ENCODE measurements around the gene PRPH. TPM values are rescaled to one million over a fixed set of nuclear protein-coding genes. Genes with fewer than 3 reads are reported as not detected.

Gene PRPH
- total and polyA plus RNA-seq, 2 of the 4 experiments (the other 2 are of a cell fraction): not detected

DNA sequence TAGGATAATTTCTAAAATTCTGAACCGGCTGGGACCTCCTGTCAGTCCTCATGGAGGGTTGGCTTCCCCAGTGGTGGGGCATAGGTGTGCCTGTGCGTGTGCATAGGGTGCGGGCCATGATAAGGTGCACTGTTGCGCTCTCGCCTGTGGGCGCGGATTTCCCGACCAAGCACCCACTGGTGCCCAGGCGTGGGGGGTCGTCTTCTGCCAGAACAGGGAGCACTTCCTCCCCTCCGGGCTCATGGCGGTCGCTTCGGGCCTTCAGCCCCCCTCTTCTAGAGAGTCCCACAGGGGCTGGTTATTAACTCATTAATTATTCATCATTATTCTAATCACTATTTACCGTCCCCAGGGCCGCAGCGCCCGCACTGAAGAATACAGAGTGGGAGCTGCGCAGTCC is 39.3 kb downstream of the PRPH start:
- Histone ChIP-seq H3K14ac (replicated peaks; ENCODE audit: low read depth, low read length) (no peak overlapping the region), H3K4me2 (ENCODE audit: low read depth, low read length) (no peak overlapping the region), H2BK20ac (ENCODE audit: low read depth, low read length) (no peak overlapping the region), H3K36me3 (ENCODE audit: control insufficient read depth, insufficient read depth, low read length) (peaks cover 2% of the 10 kb centered on the region), H2BK5ac (ENCODE audit: low read depth, low read length, poor library complexity, severe bottlenecking) (no peak overlapping the region), H2BK15ac (ENCODE audit: low read depth, low read length) (no peak overlapping the region), H3K4me3 (ENCODE audit: insufficient read depth, low read depth, low read length) (no peak overlapping the region), H2AK5ac (ENCODE audit: low read depth, low read length) (no peak overlapping the region), H4K91ac (ENCODE audit: insufficient read depth, low read depth, low read length) (no peak overlapping the region), H3K23ac (ENCODE audit: low read depth, low read length) (no peak overlapping the region), H3K9me1 (ENCODE audit: insufficient read depth, low read length) (no peaks in the 10 kb centered on the region), H3K27ac (ENCODE audit: insufficient read depth, low read length) (no peak overlapping the region), H3K4ac (ENCODE audit: low read depth, low read length) (no peak overlapping the region), H2AFZ (replicated peaks; ENCODE audit: low read length, poor library complexity) (no peak overlapping the region), H4K20me1 (ENCODE audit: insufficient read depth, low read length) (no peaks in the 10 kb centered on the region), H3K79me1 (ENCODE audit: low read depth in 1 of 2, low read length in 2 of 2) (no peaks in the 10 kb centered on the region), H3K27me3 (ENCODE audit: control insufficient read depth, insufficient read depth, low read length) (peaks cover 47% of the 10 kb centered on the region), H4K8ac (ENCODE audit: low read depth in 2 of 2, low read length in 2 of 2) (no peak overlapping the region), H3K9me3 (ENCODE audit: control insufficient read depth, insufficient read depth, low read length) (no peaks in the 10 kb centered on the region), H3K56ac (ENCODE audit: extremely low read depth, insufficient read depth, low read length) (no peak overlapping the region), H2BK120ac (ENCODE audit: low read depth, low read length) (no peak overlapping the region), H2AK9ac (replicated peaks; ENCODE audit: low read depth, low read length, poor library complexity) (no peak overlapping the region), H3K9ac (ENCODE audit: low read depth, low read length) (no peak overlapping the region), H3K4me1 (ENCODE audit: control insufficient read depth, insufficient read depth, low read length) (no peaks in the 10 kb centered on the region), H3K18ac (ENCODE audit: low read depth, low read length) (no peak overlapping the region), H4K5ac (ENCODE audit: low read depth, low read length) (no peak overlapping the region)
- DNase-seq (no peak), ATAC-seq (ENCODE audit: low read depth) (no peak)
- in situ Hi-C loops (cut with MboI; ENCODE audit: low sequenced_read_pairs): no loop called here
- CTCF ChIA-PET: no interaction called here
- POLR2A ChIA-PET (ENCODE audit: unreplicated experiment): no interaction called here
- intact Hi-C loops (cut with micrococcal nuclease): no loop called here
- 49% methylated on average over 13 of the region's 19 CpGs; no CpG with 5 or more reads in 1 of the 2 experiments for WGBS, 2 experiments (ENCODE audit: extremely low coverage in 2 of 2, insufficient read length in 1 of 2)
- BruUV-seq (replicated peaks): no TSS peak
- TF ChIP-seq ELK1 (IDR thresholded peaks at IDR 0.05; ENCODE audit: borderline replicate concordance, low read depth, low read length) (no peak), CHD1 (IDR thresholded peaks at IDR 0.05; ENCODE audit: low read depth, low read length) (no peak), MAZ (IDR thresholded peaks at IDR 0.05; ENCODE audit: borderline replicate concordance, low read depth, low read length) (no peak), CEBPB (IDR thresholded peaks at IDR 0.05; ENCODE audit: low read depth, low read length) (no peak), SMC3 (IDR thresholded peaks at IDR 0.05; ENCODE audit: low read depth, low read length) (no peak)
- dilution Hi-C loops (cut with HindIII; ENCODE audit: low sequenced_read_pairs, unreplicated experiment): no loop called here
